ENCODE measurements around the gene STARD4. TPM values are rescaled to one million over a fixed set of nuclear protein-coding genes. Genes with fewer than 3 reads are reported as not detected.

The STARD4 gene
- total and polyA plus RNA-seq, 2 of the 13 experiments (the other 11 are each of a cell fraction or from before 2014, with no cell fraction given): 27.4 to 66.9 TPM

DNA sequence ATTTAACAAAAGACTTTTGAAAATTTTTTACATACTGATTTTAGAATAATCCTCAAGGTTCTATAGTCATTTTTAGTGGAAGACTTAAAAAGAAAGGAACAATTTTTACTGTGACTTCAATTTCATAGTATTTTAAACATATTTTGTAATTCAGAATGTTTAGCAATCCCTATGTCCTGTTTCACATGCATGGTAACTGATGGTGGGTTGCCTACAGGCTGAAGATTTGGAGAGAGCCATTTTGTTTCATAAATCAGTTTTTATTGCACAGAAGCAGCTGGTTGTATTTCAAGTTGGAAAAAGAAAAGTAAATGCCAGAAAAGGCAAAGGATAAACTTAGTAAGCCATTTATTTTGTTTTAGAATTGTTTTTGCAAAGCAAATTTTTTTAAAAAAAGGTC, 24.0 kb downstream of the STARD4 start:
- FAIRE-seq: no peak
- ATAC-seq: no peak
- no TSS peak for BruUV-seq (replicated peaks)
- H3K9ac ChIP-seq (ENCODE audit: insufficient read depth, low read depth, low read length): no peak overlapping the region
- TF ChIP-seq ZNF354B (CRISPR knock-in tag; IDR thresholded peaks at IDR 0.05): no peak
- TF ChIP-seq ZNF446 (CRISPR knock-in tag; IDR thresholded peaks at IDR 0.05): no peak
- TF ChIP-seq ZBTB42 (CRISPR knock-in tag; IDR thresholded peaks at IDR 0.05): no peak
- TF ChIP-seq, protein P1, sequence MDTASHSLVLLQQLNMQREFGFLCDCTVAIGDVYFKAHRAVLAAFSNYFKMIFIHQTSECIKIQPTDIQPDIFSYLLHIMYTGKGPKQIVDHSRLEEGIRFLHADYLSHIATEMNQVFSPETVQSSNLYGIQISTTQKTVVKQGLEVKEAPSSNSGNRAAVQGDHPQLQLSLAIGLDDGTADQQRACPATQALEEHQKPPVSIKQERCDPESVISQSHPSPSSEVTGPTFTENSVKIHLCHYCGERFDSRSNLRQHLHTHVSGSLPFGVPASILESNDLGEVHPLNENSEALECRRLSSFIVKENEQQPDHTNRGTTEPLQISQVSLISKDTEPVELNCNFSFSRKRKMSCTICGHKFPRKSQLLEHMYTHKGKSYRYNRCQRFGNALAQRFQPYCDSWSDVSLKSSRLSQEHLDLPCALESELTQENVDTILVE (CRISPR knock-in tag; IDR thresholded peaks at IDR 0.05): no peak
- no peak for TF ChIP-seq ZNF549 (CRISPR knock-in tag; IDR thresholded peaks at IDR 0.05)
- TF ChIP-seq ZNF335 (CRISPR knock-in tag; IDR thresholded peaks at IDR 0.05): no peak
- H2AFZ ChIP-seq (ENCODE audit: low read length): no peak overlapping the region
- no peak overlapping the region for H3K4me3 ChIP-seq (replicated peaks in 1 of 3; ENCODE audit: insufficient read depth in 1 of 3, low read depth in 2 of 3, low read length in 3 of 3)
- no peaks in the 10 kb centered on the region for H4K20me1 ChIP-seq (ENCODE audit: insufficient read depth, low read length)
- DNase-seq (ENCODE audit: low spot score): no peak
- 0 out of 5 replicates have a peak, but pooled peaks cover 0 to 4% of the 10 kb centered on the region in 2 experiments for H3K27me3 ChIP-seq (ENCODE audit: control insufficient read depth in 1 of 2, insufficient read depth in 2 of 2, low read length in 2 of 2)
- H3K4me1 ChIP-seq (ENCODE audit: insufficient read depth, low read length): no peaks in the 10 kb centered on the region
- ChIA-PET POLR2A (no interaction called here), CTCF (ENCODE audit: low intra/inter-chr PET ratio, low total read pairs) (no interaction called here)
- H3K79me2 ChIP-seq (ENCODE audit: insufficient read depth, low read length): no peaks in the 10 kb centered on the region
- no peaks in the 10 kb centered on the region for H3K36me3 ChIP-seq (replicated peaks in 1 of 2; ENCODE audit: control insufficient read depth in 1 of 2, insufficient read depth in 2 of 2, low read length in 2 of 2)
- no peak overlapping the region for H3K4me2 ChIP-seq (ENCODE audit: low read depth, low read length)
- in situ Hi-C loops (cut with HindIII; ENCODE audit: extremely low pct_ligation_motif_present, low pct_unique_long_range_greater_than_20kb): loop anchor here (25.0 kb wide), 1 partner anchor 326 kb away; no protein-coding TSS in a partner anchor
- H3K9me3 ChIP-seq (ENCODE audit: low read length): no peaks in the 10 kb centered on the region
- intact Hi-C loops (cut with micrococcal nuclease; ENCODE audit: unreplicated experiment): no loop called here
- H3K27ac ChIP-seq (ENCODE audit: extremely low read length, insufficient read depth, low read length): no peak overlapping the region

GRCh38 chr5:111486926-111487325, 25.4 kb downstream of the STARD4 start:
- intact Hi-C loops (cut with micrococcal nuclease; ENCODE audit: unreplicated experiment): no loop called here
- Histone ChIP-seq H2AFZ (ENCODE audit: low read length) (no peak overlapping the region), H3K9me3 (ENCODE audit: low read length) (no peaks in the 10 kb centered on the region), H3K36me3 (replicated peaks in 1 of 2; ENCODE audit: control insufficient read depth in 1 of 2, insufficient read depth in 2 of 2, low read length in 2 of 2) (no peaks in the 10 kb centered on the region), H3K27ac (ENCODE audit: extremely low read length, insufficient read depth, low read length) (no peak overlapping the region), H3K27me3 (ENCODE audit: control insufficient read depth in 1 of 2, insufficient read depth in 2 of 2, low read length in 2 of 2) (0 out of 5 replicates have a peak, but pooled peaks cover 0 to 4% of the 10 kb centered on the region in 2 experiments), H3K79me2 (ENCODE audit: insufficient read depth, low read length) (no peaks in the 10 kb centered on the region), H3K9ac (ENCODE audit: insufficient read depth, low read depth, low read length) (no peak overlapping the region), H3K4me3 (replicated peaks in 1 of 3; ENCODE audit: insufficient read depth in 1 of 3, low read depth in 2 of 3, low read length in 3 of 3) (no peak overlapping the region), H3K4me1 (ENCODE audit: insufficient read depth, low read length) (no peaks in the 10 kb centered on the region), H4K20me1 (ENCODE audit: insufficient read depth, low read length) (no peaks in the 10 kb centered on the region), H3K4me2 (ENCODE audit: low read depth, low read length) (no peak overlapping the region)
- no TSS peak for BruUV-seq (replicated peaks)
- FAIRE-seq (no peak), DNase-seq (ENCODE audit: low spot score) (no peak), ATAC-seq (no peak)
- TF ChIP-seq RXRB (CRISPR knock-in tag; IDR thresholded peaks at IDR 0.05; ENCODE audit: borderline replicate concordance) (no peak), NFYB (CRISPR knock-in tag; IDR thresholded peaks at IDR 0.05) (no peak), RAD51 (IDR thresholded peaks at IDR 0.05; ENCODE audit: borderline replicate concordance) (no peak)
- in situ Hi-C loops (cut with HindIII; ENCODE audit: extremely low pct_ligation_motif_present, low pct_unique_long_range_greater_than_20kb): loop anchor here (25.0 kb wide), 1 partner anchor 325 kb away; no protein-coding TSS in a partner anchor
- CTCF ChIA-PET (ENCODE audit: low intra/inter-chr PET ratio, low total read pairs): no interaction called here
- POLR2A ChIA-PET: no interaction called here
